K562 (cell line): ENCODE results near the gene CCDC17. TPM values are rescaled to one million over a fixed set of nuclear protein-coding genes. Genes with fewer than 3 reads are reported as not detected.

Experiments
- ATAC-seq: fragments of 200-7000 bp; cut with Tn5 transposase; 3 replicates; pipeline ENCODE4 v1.9.1; 2020; ENCODE audit warnings: moderate library complexity
- BruUV-seq: library from RNA; stranded (reverse); fragments of 400-500 nt; replicated peaks from 2 replicates; lab custom pipeline; 2021; lab: Mats Ljungman, UMichigan
- CTCF ChIA-PET: fragments of 300-600 bp; formaldehyde crosslinking; extraction: SDS; loops from one replicate; lab custom pipeline; 2021; ENCODE audit warnings: low intra/inter-chr PET ratio; lab: Yijun Ruan, JAX
- POLR2A ChIA-PET: fragments of 300-600, 350-650 bp; sonication (Branson Sonifier 250); formaldehyde crosslinking; extraction: SDS; loops from one replicate; lab custom pipeline; 2021; ENCODE audit warnings: antibody characterized with exemption, inconsistent platforms; lab: Yijun Ruan, JAX
- DNase-seq, 4 experiments: peaks; one replicate each; pipeline versions ENCODE4 v3.0.0 to v3.0.0-alpha.2; 2011 to 2018; ENCODE audit warnings: low spot score in 3 of 4, mixed read lengths in 3 of 4; ENCODE audit errors: extremely low read depth in 1 of 4
- FAIRE-seq: peaks from 2 replicates; lab custom pipeline; 2011; peaks lifted over from hg19 to GRCh38; lab: Jason Lieb, UNC
- H2AFZ ChIP-seq: 2 replicates; pipeline ENCODE4 v1.6.0; 2011; ENCODE audit warnings: low read depth, low read length, control low read depth, inconsistent platforms
- H3K27ac ChIP-seq: fragments of 200-600 bp; 3 replicates; pipeline ENCODE4 v1.8.0; 2011; ENCODE audit warnings: low read depth, mild to moderate bottlenecking, control low read depth, inconsistent platforms, low read length, moderate library complexity, mixed read lengths; ENCODE audit errors: extremely low read depth
- H3K27me3 ChIP-seq, 2 experiments: fragments of 300-600 bp in 1 of 2; 2 replicates in 1 of 2; 3 replicates in 1 of 2; pipeline versions ENCODE4 v1.6.0 to v1.8.0; 2011; ENCODE audit warnings: inconsistent platforms in 2 of 2, low read length in 2 of 2, mild to moderate bottlenecking in 1 of 2, mixed read lengths in 1 of 2, moderate library complexity in 1 of 2; ENCODE audit not compliant: control insufficient read depth in 2 of 2, insufficient read depth in 2 of 2
- H3K36me3 ChIP-seq: fragments of 300-600 bp; 3 replicates; pipeline ENCODE4 v1.8.0; 2011; ENCODE audit warnings: mild to moderate bottlenecking, low read length, inconsistent platforms; ENCODE audit not compliant: control insufficient read depth, insufficient read depth
- H3K4me1 ChIP-seq, 2 experiments: fragments of 200-600 bp in 1 of 2; replicated peaks in 1 of 2; 2 replicates in 1 of 2; 3 replicates in 1 of 2; pipeline versions ENCODE4 v1.5.1 to v1.8.0; 2011; ENCODE audit warnings: inconsistent platforms in 2 of 2, low read length in 2 of 2, mild to moderate bottlenecking in 1 of 2, mixed read lengths in 1 of 2, moderate library complexity in 1 of 2; ENCODE audit not compliant: control insufficient read depth in 2 of 2, insufficient read depth in 2 of 2
- H3K4me2 ChIP-seq: 2 replicates; pipeline ENCODE4 v1.6.1; 2011; ENCODE audit warnings: low read length, control low read depth, inconsistent platforms, mixed read lengths; ENCODE audit not compliant: insufficient read depth
- H3K4me3 ChIP-seq: fragments of 200-600 bp; sonication (generic), shearing (Covaris generic); 2 replicates; pipeline ENCODE4 v1.5.1; 2016; ENCODE audit warnings: control low read depth, inconsistent platforms
- H3K79me2 ChIP-seq: fragments of 200-600 bp; 3 replicates; pipeline ENCODE4 v1.8.0; 2011; ENCODE audit warnings: low read length, inconsistent platforms; ENCODE audit not compliant: control insufficient read depth, insufficient read depth
- H3K9ac ChIP-seq, 2 experiments: 2 replicates each; pipeline versions ENCODE4 v1.6.0 to v1.6.1; 2011; ENCODE audit warnings: low read depth in 2 of 2, low read length in 2 of 2, control low read depth in 1 of 2, inconsistent platforms in 1 of 2, mild to moderate bottlenecking in 1 of 2, mixed read lengths in 1 of 2; ENCODE audit not compliant: insufficient read depth in 1 of 2
- H3K9me1 ChIP-seq: one replicate; pipeline ENCODE4 v1.6.0; 2011; ENCODE audit warnings: inconsistent platforms, mild to moderate bottlenecking, low read length, moderate library complexity; ENCODE audit not compliant: control insufficient read depth, insufficient read depth
- H3K9me3 ChIP-seq: replicated peaks from 2 replicates; pipeline ENCODE4 v1.5.1; 2011; ENCODE audit warnings: low read depth, low read length, inconsistent platforms; ENCODE audit not compliant: control insufficient read depth, insufficient read depth
- H4K20me1 ChIP-seq: replicated peaks from 2 replicates; pipeline ENCODE4 v1.6.1; 2011; ENCODE audit warnings: low read length, inconsistent platforms, mixed read lengths; ENCODE audit not compliant: control insufficient read depth, insufficient read depth
- DDX20 ChIP-seq: fragments of 450-650 bp; IDR thresholded peaks from 2 replicates; pipeline ENCODE4 v1.6.1; 2016; ENCODE audit warnings: missing genetic modification characterization, low read depth, mild to moderate bottlenecking, missing compliant biosample characterization, moderate library complexity
- E2F1 ChIP-seq: sonication (generic); formaldehyde crosslinking; IDR thresholded peaks from 2 replicates; pipeline ENCODE4 v1.8.1; 2023; ENCODE audit warnings: mild to moderate bottlenecking, missing genetic modification reagents, moderate library complexity
- EWSR1 ChIP-seq: fragments of 450-650 bp; IDR thresholded peaks from 2 replicates; pipeline ENCODE4 v1.6.1; 2018; ENCODE audit warnings: borderline replicate concordance, mild to moderate bottlenecking, low read depth, moderate library complexity; ENCODE audit not compliant: partially characterized antibody
- IRF1 ChIP-seq: sonication (generic); formaldehyde crosslinking; IDR thresholded peaks from 2 replicates; pipeline ENCODE4 v1.8.0; 2022; ENCODE audit warnings: missing genetic modification reagents, mild to moderate bottlenecking, borderline replicate concordance
- JUND ChIP-seq, 2 experiments: IDR thresholded peaks; 2 replicates in 1 of 2; 3 replicates in 1 of 2; pipeline ENCODE4 v1.6.1; 2011; ENCODE audit warnings: borderline replicate concordance in 2 of 2, low read depth in 2 of 2, low read length in 2 of 2, improper control_type of control experiment in 1 of 2, missing biosample characterization in 1 of 2, missing genetic modification characterization in 1 of 2, missing genetic modification reagents in 1 of 2
- MYNN ChIP-seq, 2 experiments: sonication (generic); formaldehyde crosslinking in 1 of 2; IDR thresholded peaks; 2 replicates each; pipeline versions ENCODE4 v1.5.0 to v1.6.1; 2016 to 2020; ENCODE audit warnings: antibody characterized with exemption in 1 of 2, missing genetic modification reagents in 1 of 2
- POLR2G ChIP-seq: fragments of 200-400 bp; formaldehyde crosslinking; IDR thresholded peaks from 2 replicates; pipeline ENCODE4 v1.6.1; 2017; ENCODE audit warnings: low read depth, mild to moderate bottlenecking, antibody characterized with exemption, low read length, moderate library complexity
- PURB ChIP-seq: sonication (generic); formaldehyde crosslinking; IDR thresholded peaks from 2 replicates; pipeline ENCODE4 v1.9.0; 2021; ENCODE audit warnings: low read depth, mild to moderate bottlenecking, missing genetic modification reagents
- RBM22 ChIP-seq: fragments of 200-400 bp; formaldehyde crosslinking; IDR thresholded peaks from 2 replicates; pipeline ENCODE4 v1.6.1; 2018; ENCODE audit warnings: low read length, low read depth; ENCODE audit not compliant: poor library complexity, severe bottlenecking
- RREB1 ChIP-seq: fragments of 250-450 bp; sonication (Bioruptor Pico); IDR thresholded peaks from 2 replicates; pipeline ENCODE4 v1.4.0; 2020
- ZNF165 ChIP-seq: fragments of 250-450 bp; sonication (Bioruptor Pico); IDR thresholded peaks from 2 replicates; pipeline ENCODE4 v1.4.0; 2020; ENCODE audit warnings: borderline replicate concordance
- ZNF232 ChIP-seq: sonication (generic); formaldehyde crosslinking; IDR thresholded peaks from 2 replicates; pipeline ENCODE4 v1.8.0; 2022; ENCODE audit warnings: mild to moderate bottlenecking, missing genetic modification reagents
- ZNF766 ChIP-seq: fragments of 200-800 bp; sonication (Bioruptor generic); conservative IDR thresholded peaks from 2 replicates; pipeline ENCODE4 v1.6.1; 2016; ENCODE audit warnings: missing genetic modification characterization, missing compliant biosample characterization
- WGBS: fragments of 100-300 bp; shearing (Covaris generic); methylation state at CpG from one replicate; pipeline ENCODE4 v1.1.6; 2016; ENCODE audit warnings: low coverage, mixed read lengths; ENCODE audit not compliant: insufficient coverage; ENCODE audit errors: missing lambda C conversion rate; 5-methylcytosine and 5-hydroxymethylcytosine counted together
- in situ Hi-C: fragments of 300-500 bp; cut with MboI; formaldehyde crosslinking; loops from 4 replicates; pipeline ENCODE4 v1.15.0; 2018; ENCODE audit warnings: inconsistent platforms, mixed read lengths
- intact Hi-C: fragments of 100-400 bp; cut with micrococcal nuclease; formaldehyde crosslinking; loops from 2 replicates; pipeline ENCODE4 v1.14.2; 2022
- polyA plus RNA-seq, 8 experiments: library from polyadenylated mRNA; depleted of rRNA in 4 of 8; stranded (reverse) in 5 of 8; unstranded in 3 of 8; fragments of >200 nt; fragmentation: Nextera tagmentation in 2 of 8; fragmentation: Illumina TruSeq in 1 of 8; extraction: Ambion mirVana in 2 of 8; extraction: Trizol in 1 of 8; gene quantifications; 2 replicates each; pipeline versions ENCODE4 v1.2.1 to v1.2.3, GENCODE V29; 2011 to 2014; ENCODE audit warnings: inconsistent platforms in 1 of 8, missing spikeins in 1 of 8
- total RNA-seq, 7 experiments: library from RNA; depleted of rRNA in 6 of 7; stranded (reverse); fragments of >200 nt in 6 of 7; fragmentation: Illumina TruSeq in 2 of 7; extraction: Trizol in 2 of 7; gene quantifications; 2 replicates each; pipeline versions ENCODE4 v1.2.1 to v1.2.3, GENCODE V29; 2011 to 2021; ENCODE audit warnings: low replicate concordance in 1 of 7

The CCDC17 gene
- total and polyA plus RNA-seq, 9 of the 15 experiments (the other 6 are each of a cell fraction or from before 2014, with no cell fraction given) = 0.20 to 2.4 (median 0.85) TPM

- BruUV-seq = no TSS peak
- DNase-seq = peak in 1 of 4 experiments; percentile 20
- CTCF ChIA-PET = no interaction called here
- no peak overlapping the region for H3K4me2 ChIP-seq
- no peak for TF ChIP-seq PURB (CRISPR knock-in tag)
- peak; percentile 76 for TF ChIP-seq RBM22
- no peak for TF ChIP-seq JUND (IDR thresholded peaks at IDR 0.05; ENCODE audit: borderline replicate concordance, low read depth, low read length)
- TF ChIP-seq JUND (tag; IDR thresholded peaks at IDR 0.05; ENCODE audit: borderline replicate concordance, low read depth, low read length) = no peak
- TF ChIP-seq EWSR1 = no peak
- 0 out of 2 replicates have a peak, but pooled peaks have one; percentile 11 for TF ChIP-seq MYNN (IDR thresholded peaks at IDR 0.05)
- TF ChIP-seq MYNN (CRISPR knock-in tag; IDR thresholded peaks at IDR 0.05) = no peak
- TF ChIP-seq ZNF165 = no peak
- no peak for TF ChIP-seq IRF1 (CRISPR knock-in tag)
- TF ChIP-seq ZNF766 (CRISPR knock-in tag) = no peak
- no peak for TF ChIP-seq DDX20
- no peak for TF ChIP-seq E2F1 (CRISPR knock-in tag)
- TF ChIP-seq ZNF232 (CRISPR knock-in tag) = no peak
- TF ChIP-seq RREB1 (CRISPR knock-in tag) = no peak
- peak; percentile 14 for TF ChIP-seq POLR2G
- H3K27ac ChIP-seq = no peak overlapping the region
- POLR2A ChIA-PET = interaction anchor here (0.6 to 1.7 kb wide), 4 partner anchors 10 to 633 kb away, joined by 3 to 5 read pairs (median 3); partner anchors contain the start of gene PRDX1
- WGBS = 94% methylated on average over 3 of the region's 3 CpGs
- H4K20me1 ChIP-seq = no peaks in the 10 kb centered on the region; the same call in none of the 2 replicates
- no peaks in the 10 kb centered on the region for H3K9me1 ChIP-seq
- H3K79me2 ChIP-seq = no peaks in the 10 kb centered on the region
- intact Hi-C loops (no loop called here), in situ Hi-C loops (no loop called here)
- peak; percentile 2; the same call in 1 of the 3 replicates for ATAC-seq
- no peak for FAIRE-seq
- peaks cover 0 to 17% of the 10 kb centered on the region in 2 experiments; a peak in 2 of 5 replicates for H3K4me1 ChIP-seq
- H3K27me3 ChIP-seq = no peaks in the 10 kb centered on the region
- H3K4me3 ChIP-seq = no peak overlapping the region
- peak overlapping the region in 1 of 2 experiments; percentile 53; a peak in 1 of 4 replicates for H3K9ac ChIP-seq
- no peak overlapping the region for H2AFZ ChIP-seq
- H3K9me3 ChIP-seq = no peaks in the 10 kb centered on the region
- peaks cover 68% of the 10 kb centered on the region for H3K36me3 ChIP-seq
Measured at GRCh38 chr1:45621501-45621836, 2.4 kb downstream of the CCDC17 start.
